Stomach (tissue), 9 donors: ENCODE measurements around the gene INTS7. TPM values are rescaled to one million over a fixed set of nuclear protein-coding genes. Genes with fewer than 3 reads are reported as not detected.

Source experiments
- DNase-seq, 2 donors: peaks; one replicate each; pipeline versions ENCODE4 v3.0.0 to v3.0.0-alpha.2; 2013 to 2019
- H3K27ac ChIP-seq, 5 donors: fragments of 200-600 bp in 4 of 5; sonication (generic) in 4 of 5; one replicate each; pipeline ENCODE4 v1.5.1; 2013 to 2019; ENCODE audit warnings: mild to moderate bottlenecking in 1 of 5, moderate library complexity in 1 of 5
- H3K27me3 ChIP-seq, 3 donors: fragments of 200-600 bp; sonication (generic); one replicate each; pipeline ENCODE4 v1.5.1; 2017 to 2019; ENCODE audit warnings: mixed run types in 1 of 3
- H3K36me3 ChIP-seq, 4 donors: fragments of 200-600 bp; sonication (generic); 1 replicate in 3 of 4; 2 replicates in 1 of 4; pipeline ENCODE4 v1.5.1; 2016 to 2019
- H3K4me1 ChIP-seq, 4 donors: fragments of 200-600 bp; sonication (generic); one replicate each; pipeline ENCODE4 v1.5.1; 2016 to 2019
- H3K4me3 ChIP-seq, 4 donors: fragments of 200-600 bp; sonication (generic) in 3 of 4; one replicate each; pipeline ENCODE4 v1.5.1; 2016 to 2019; ENCODE audit warnings: mild to moderate bottlenecking in 1 of 4
- H3K9me3 ChIP-seq, 4 donors: fragments of 200-600 bp; sonication (generic); one replicate each; pipeline ENCODE4 v1.5.1; 2016 to 2019
- CTCF ChIP-seq, 7 experiments: fragments of 450-650 bp in 4 of 7; fragments of 200-600 bp in 3 of 7; sonication (generic) in 3 of 7; IDR thresholded peaks; one replicate each; pipeline ENCODE4 v1.5.1; 2016 to 2019; ENCODE audit warnings: antibody characterized with exemption in 7 of 7, control low read depth in 2 of 7, mild to moderate bottlenecking in 1 of 7
- EP300 ChIP-seq: sonication (generic); formaldehyde crosslinking; IDR thresholded peaks from one replicate; pipeline ENCODE4 v1.6.1; 2017; ENCODE audit warnings: antibody characterized with exemption
- POLR2A ChIP-seq, 4 donors: fragments of 450-650 bp; IDR thresholded peaks; one replicate each; pipeline ENCODE4 v1.6.1; 2016; ENCODE audit warnings: antibody characterized with exemption in 4 of 4, control low read depth in 2 of 4, mild to moderate bottlenecking in 1 of 4, moderate library complexity in 1 of 4
- POLR2AphosphoS5 ChIP-seq, 3 donors: sonication (generic); formaldehyde crosslinking; IDR thresholded peaks; one replicate each; pipeline ENCODE4 v1.6.1; 2016; ENCODE audit warnings: antibody characterized with exemption in 3 of 3
- WGBS, 5 donors: extraction: QIAGEN DNeasy Blood & Tissue Kit in 3 of 5; methylation state at CpG; one replicate each; pipeline versions ENCODE4 v1.1.5 to v1.1.7; 2013 to 2018; 5-methylcytosine and 5-hydroxymethylcytosine counted together
- intact Hi-C: fragments of 100-400 bp; cut with DNase I; formaldehyde crosslinking; loops from one replicate; pipeline ENCODE4 v1.15.1; 2023; ENCODE audit warnings: low total_unique reads
- polyA plus RNA-seq, 3 donors: library from polyadenylated mRNA; stranded (reverse); fragments of 200-250 nt; gene quantifications; one replicate each; pipeline ENCODE4 v1.2.3, GENCODE V29; 2013
- total RNA-seq, 5 donors: library from RNA; depleted of rRNA; stranded (reverse); fragments of >200 nt; gene quantifications; one replicate each; pipeline versions ENCODE4 v1.1.0 to v1.2.3, GENCODE V29; 2014 to 2016
- donor health status: healthy with polysubstance abuse.
- donor health status: Bipolar disorder and iron deficiency.
- donor health status: healthy.

INTS7 gene
- total and polyA plus RNA-seq, 8 donors = 1.2 to 156 (median 9.5) TPM

- WGBS, 5 donors = 76 to 87% (median 81%) methylated on average over 4 of the region's 4 CpGs
- intact Hi-C loops = no loop called here
- no peak for DNase-seq
- Histone ChIP-seq H3K4me3 (no peak overlapping the region), H3K4me1 (no peaks in the 10 kb centered on the region), H3K36me3 (peaks cover 0 to 27% (median 8%) of the 10 kb centered on the region in 4 donors), H3K27ac (no peak overlapping the region), H3K27me3 (no peaks in the 10 kb centered on the region), H3K9me3 (no peaks in the 10 kb centered on the region)
- TF ChIP-seq POLR2AphosphoS5 (IDR thresholded peaks at IDR 0.05) = no peak
- no peak for TF ChIP-seq EP300
- TF ChIP-seq CTCF (IDR thresholded peaks at IDR 0.05) = no peak
- no peak for TF ChIP-seq POLR2A (IDR thresholded peaks at IDR 0.05)
Observed at GRCh38 chr1:211968200-211968834, 67.0 kb downstream of the INTS7 start.

- 88 to 98% (median 95%) methylated on average over 3 of the region's 3 CpGs for WGBS, 5 donors
- H3K4me1 ChIP-seq = no peaks in the 10 kb centered on the region
- TF ChIP-seq EP300 (no peak), CTCF (IDR thresholded peaks at IDR 0.05) (no peak), POLR2AphosphoS5 (IDR thresholded peaks at IDR 0.05) (no peak), POLR2A (IDR thresholded peaks at IDR 0.05) (no peak)
- H3K4me3 ChIP-seq = no peak overlapping the region
- peaks cover 0 to 27% (median 8%) of the 10 kb centered on the region in 4 donors for H3K36me3 ChIP-seq
- no peaks in the 10 kb centered on the region for H3K27me3 ChIP-seq
- H3K27ac ChIP-seq = no peak overlapping the region
- H3K9me3 ChIP-seq = no peaks in the 10 kb centered on the region
- DNase-seq = no peak
- intact Hi-C loops = no loop called here
Observed at GRCh38 chr1:211967704-211968103, 67.7 kb downstream of the INTS7 start.

- no peak for DNase-seq
- Histone ChIP-seq H3K27me3 (no peaks in the 10 kb centered on the region), H3K9me3 (no peaks in the 10 kb centered on the region), H3K27ac (no peak overlapping the region), H3K36me3 (peaks cover 0 to 28% (median 16%) of the 10 kb centered on the region in 4 donors), H3K4me3 (no peak overlapping the region), H3K4me1 (no peaks in the 10 kb centered on the region)
- TF ChIP-seq EP300 = no peak
- TF ChIP-seq POLR2A (IDR thresholded peaks at IDR 0.05) = no peak
- no peak for TF ChIP-seq POLR2AphosphoS5 (IDR thresholded peaks at IDR 0.05)
- TF ChIP-seq CTCF (IDR thresholded peaks at IDR 0.05) = no peak
- intact Hi-C loops = no loop called here
- 85 to 94% (median 93%) methylated on average over 8 of the region's 8 CpGs for WGBS, 5 donors
Observed at GRCh38 chr1:211965108-211965805, 70.1 kb downstream of the INTS7 start.

- TF ChIP-seq POLR2AphosphoS5 (IDR thresholded peaks at IDR 0.05) (no peak), EP300 (no peak), POLR2A (IDR thresholded peaks at IDR 0.05) (no peak), CTCF (IDR thresholded peaks at IDR 0.05) (no peak)
- peaks cover 6 to 29% (median 21%) of the 10 kb centered on the region in 4 donors for H3K36me3 ChIP-seq
- intact Hi-C loops = no loop called here
- no peak overlapping the region for H3K4me3 ChIP-seq
- no peak overlapping the region for H3K27ac ChIP-seq
- no peak for DNase-seq
- H3K4me1 ChIP-seq = no peaks in the 10 kb centered on the region
- WGBS, 5 donors = 98 to 99% (median 98%) methylated on average over 11 of the region's 11 CpGs
- H3K27me3 ChIP-seq = no peaks in the 10 kb centered on the region
- no peaks in the 10 kb centered on the region for H3K9me3 ChIP-seq
Observed at GRCh38 chr1:211959680-211960079, 75.7 kb downstream of the INTS7 start.
